GM12878 (cell line): Measurements from ENCODE around the gene KCNJ10. TPM values are rescaled to one million over a fixed set of nuclear protein-coding genes. Genes with fewer than 3 reads are reported as not detected.

Experiments
- ATAC-seq: fragments of 200-7000 bp; cut with Tn5 transposase; 3 replicates; pipeline ENCODE4 v1.9.1; 2020; ENCODE audit warnings: mild to moderate bottlenecking, moderate library complexity
- BruUV-seq: library from RNA; stranded (reverse); fragments of 400-500 nt; replicated peaks from 2 replicates; lab custom pipeline; 2021; lab: Mats Ljungman, UMichigan
- CTCF ChIA-PET: fragments of 300-600 bp; sonication (Branson Sonifier 250); formaldehyde crosslinking; extraction: SDS; loops from one replicate; lab custom pipeline; 2021; ENCODE audit warnings: inconsistent platforms; lab: Yijun Ruan, JAX
- POLR2A ChIA-PET: fragments of 350-600 bp; formaldehyde crosslinking; extraction: SDS; loops from one replicate; lab custom pipeline; 2021; ENCODE audit warnings: inconsistent platforms; lab: Charles Lee
- RAD21 ChIA-PET: fragments of 300-600 bp; sonication (Branson Sonifier 250); formaldehyde crosslinking; loops from one replicate; lab custom pipeline; 2023; ENCODE audit warnings: antibody characterized with exemption; ENCODE audit not compliant: unreplicated experiment; lab: Charles Lee
- SMC1A ChIA-PET: fragments of 300-600 bp; sonication (Branson Sonifier 250); formaldehyde crosslinking; loops from one replicate; lab custom pipeline; 2023; ENCODE audit not compliant: unreplicated experiment, uncharacterized antibody; lab: Charles Lee
- DNase-seq: peaks from one replicate; pipeline ENCODE4 v3.0.0-alpha.2; 2011; ENCODE audit warnings: low read depth, low spot score
- FAIRE-seq: peaks from 3 replicates; lab custom pipeline; 2011; peaks lifted over from hg19 to GRCh38; lab: Jason Lieb, UNC
- H2AFZ ChIP-seq: 2 replicates; pipeline ENCODE4 v1.6.0; 2011; ENCODE audit warnings: low read depth, low read length, control low read depth; ENCODE audit not compliant: control insufficient read depth
- H3K27ac ChIP-seq: 2 replicates; pipeline ENCODE4 v1.5.1; 2011; ENCODE audit warnings: control low read depth; ENCODE audit not compliant: control insufficient read depth, insufficient read depth
- H3K27me3 ChIP-seq, 2 experiments: replicated peaks in 1 of 2; 2 replicates each; pipeline versions ENCODE4 v1.6.0 to v1.6.1; 2011; ENCODE audit warnings: low read length in 1 of 2; ENCODE audit not compliant: control insufficient read depth in 2 of 2, insufficient read depth in 2 of 2
- H3K36me3 ChIP-seq, 2 experiments: 2 replicates each; pipeline ENCODE4 v1.5.1; 2011; ENCODE audit warnings: low read length in 1 of 2; ENCODE audit not compliant: control insufficient read depth in 2 of 2, insufficient read depth in 2 of 2
- H3K4me1 ChIP-seq: 2 replicates; pipeline ENCODE4 v1.6.1; 2011; ENCODE audit warnings: mild to moderate bottlenecking, low read length, moderate library complexity, mixed read lengths; ENCODE audit not compliant: control insufficient read depth, insufficient read depth
- H3K4me2 ChIP-seq: 2 replicates; pipeline ENCODE4 v1.6.0; 2011; ENCODE audit warnings: control low read depth; ENCODE audit not compliant: control insufficient read depth, insufficient read depth
- H3K4me3 ChIP-seq: fragments of 200-600 bp; sonication (generic); 2 replicates; pipeline ENCODE4 v1.5.1; 2016
- H3K79me2 ChIP-seq: 2 replicates; pipeline ENCODE4 v1.6.0; 2011; ENCODE audit warnings: low read length; ENCODE audit not compliant: control insufficient read depth, insufficient read depth
- H3K9ac ChIP-seq: 2 replicates; pipeline ENCODE4 v1.8.0; 2011; ENCODE audit warnings: low read length, control low read depth, mixed read lengths; ENCODE audit not compliant: control insufficient read depth, insufficient read depth
- H3K9me3 ChIP-seq: replicated peaks from 3 replicates; pipeline ENCODE4 v1.5.1; 2011; ENCODE audit warnings: mild to moderate bottlenecking, low read length; ENCODE audit not compliant: control insufficient read depth, insufficient read depth
- H4K20me1 ChIP-seq: 2 replicates; pipeline ENCODE4 v1.6.0; 2011; ENCODE audit not compliant: control insufficient read depth, insufficient read depth
- ATF7 ChIP-seq: fragments of 450-650 bp; IDR thresholded peaks from 2 replicates; pipeline ENCODE4 v1.6.1; 2016; ENCODE audit warnings: low read depth, mild to moderate bottlenecking
- BCLAF1 ChIP-seq: fragments of 450-650 bp; IDR thresholded peaks from 2 replicates; pipeline ENCODE4 v1.6.1; 2017; ENCODE audit warnings: antibody characterized with exemption, mild to moderate bottlenecking, moderate library complexity
- NR2C1 ChIP-seq: fragments of 450-650 bp; IDR thresholded peaks from 2 replicates; pipeline ENCODE4 v1.6.1; 2017; ENCODE audit warnings: antibody characterized with exemption, mild to moderate bottlenecking, moderate library complexity
- RAD51 ChIP-seq: fragments of 450-650 bp; IDR thresholded peaks from 2 replicates; pipeline ENCODE4 v1.6.1; 2016; ENCODE audit warnings: moderate library complexity, mild to moderate bottlenecking, inconsistent platforms
- TBL1XR1 ChIP-seq: IDR thresholded peaks from 2 replicates; pipeline ENCODE4 v1.6.1; 2012; ENCODE audit warnings: low read depth, low read length, improper control_type of control experiment
- WGBS: methylation state at CpG from one replicate; pipeline ENCODE4 v1.1.6; 2016; ENCODE audit warnings: low lambda C conversion rate; ENCODE audit not compliant: insufficient replicate concordance, insufficient coverage; ENCODE audit errors: missing lambda C conversion rate; 5-methylcytosine and 5-hydroxymethylcytosine counted together
- in situ Hi-C: fragments of 300-500 bp; cut with MboI; formaldehyde crosslinking; loops from 9 replicates; pipeline ENCODE4 v1.14.3; 2018; ENCODE audit warnings: mixed read lengths
- intact Hi-C: fragments of 100-400 bp; cut with micrococcal nuclease; formaldehyde crosslinking; loops from one replicate; pipeline ENCODE4 v1.14.2; 2022; ENCODE audit not compliant: unreplicated experiment
- polyA plus RNA-seq, 11 experiments: library from polyadenylated mRNA; depleted of rRNA in 4 of 11; unstranded in 6 of 11; stranded (reverse) in 5 of 11; fragments of >200 nt; fragmentation: Nextera tagmentation in 4 of 11; fragmentation: Illumina TruSeq in 1 of 11; extraction: Ambion mirVana in 4 of 11; extraction: Trizol in 1 of 11; gene quantifications; 1 replicate in 1 of 11; 2 replicates in 10 of 11; pipeline versions ENCODE4 v1.2.1 to v1.2.3, GENCODE V29; 2011 to 2016; ENCODE audit warnings: inconsistent platforms in 2 of 11, missing spikeins in 2 of 11, low read depth in 1 of 11
- total RNA-seq, 4 experiments: library from RNA; depleted of rRNA in 3 of 4; stranded (reverse); fragments of >200 nt in 3 of 4; fragmentation: Illumina TruSeq in 1 of 4; extraction: Trizol in 1 of 4; gene quantifications; 2 replicates each; pipeline versions ENCODE4 v1.2.1 to v1.2.3, GENCODE V29; 2013 to 2021

KCNJ10 gene
- total and polyA plus RNA-seq, 10 of the 15 experiments (the other 5 are each of a cell fraction or from before 2014, with no cell fraction given): 0.01 to 0.29 (median 0.09) TPM; not detected in 2

GRCh38 chr1:160045653-160046052 lies 24.3 kb downstream of the KCNJ10 start:
- BruUV-seq: no TSS peak
- in situ Hi-C loops: no loop called here

GRCh38 chr1:160043543-160043942 lies 26.4 kb downstream of the KCNJ10 start:
- Histone ChIP-seq H3K27me3 (no peaks in the 10 kb centered on the region; a peak in 2 of 4 replicates), H2AFZ (no peak overlapping the region), H3K4me1 (peaks cover 11% of the 10 kb centered on the region), H3K79me2 (no peaks in the 10 kb centered on the region), H3K9me3 (no peaks in the 10 kb centered on the region), H3K4me3 (no peak overlapping the region), H3K9ac (no peak overlapping the region), H3K27ac (no peak overlapping the region), H3K4me2 (no peak overlapping the region), H3K36me3 (no peaks in the 10 kb centered on the region), H4K20me1 (no peaks in the 10 kb centered on the region)
- intact Hi-C loops: no loop called here
- ChIA-PET CTCF (interaction anchor here (1.0 to 49.8 kb wide), 4 partner anchors 20 to 41 kb away, joined by 3 to 1035 read pairs (median 18); partner anchors contain the start of genes IGSF8, KCNJ10 and KCNJ9), RAD21 (interaction anchor here (0.6 kb wide), 1 partner anchor 14 kb away, joined by 3 read pairs; no protein-coding TSS in a partner anchor), SMC1A (interaction anchor here (6.5 kb wide), 1 partner anchor 36 kb away, joined by 89 read pairs; the partner anchor contains the start of gene KCNJ9), POLR2A (no interaction called here)
- in situ Hi-C loops: no loop called here
- TF ChIP-seq BCLAF1 (no peak), NR2C1 (no peak), ATF7 (no peak)
- BruUV-seq: no TSS peak
- ATAC-seq: no peak
- DNase-seq: no peak
- no peak for FAIRE-seq

More at GRCh38 chr1:160045653-160046052, 24.3 kb downstream of the KCNJ10 start:
- ChIA-PET POLR2A (interaction anchor here (1.2 to 2.0 kb wide), 3 partner anchors 15 to 33 kb away, joined by 3 to 9 read pairs (median 3); partner anchors contain the start of gene PIGM), CTCF (interaction anchor here (0.6 to 49.8 kb wide), 28 partner anchors 8 to 331 kb away, joined by 3 to 1035 read pairs (median 7); partner anchors contain the start of genes FCRL6, IGSF8, KCNJ10 and KCNJ9), SMC1A (interaction anchor here (0.7 to 6.5 kb wide), 19 partner anchors 8 to 331 kb away, joined by 3 to 89 read pairs (median 5); partner anchors contain the start of genes KCNJ10 and KCNJ9), RAD21 (interaction anchor here (0.8 to 3.0 kb wide), 9 partner anchors 9 to 148 kb away, joined by 3 to 50 read pairs (median 3); partner anchors contain the start of gene KCNJ9)
- DNase-seq (no peak), ATAC-seq (no peak), FAIRE-seq (no peak)
- Histone ChIP-seq H3K4me2 (no peak overlapping the region), H3K4me1 (peaks cover 11% of the 10 kb centered on the region), H3K27me3 (no peaks in the 10 kb centered on the region; a peak in 3 of 4 replicates), H3K9me3 (no peaks in the 10 kb centered on the region), H3K4me3 (no peak overlapping the region), H3K27ac (no peak overlapping the region), H2AFZ (no peak overlapping the region), H4K20me1 (no peaks in the 10 kb centered on the region), H3K36me3 (no peaks in the 10 kb centered on the region), H3K79me2 (no peaks in the 10 kb centered on the region), H3K9ac (no peak overlapping the region)
- TF ChIP-seq RAD51: peak; percentile 64; the same call in 1 of the 2 replicates
- TF ChIP-seq TBL1XR1: no peak
- WGBS: 11% methylated on average over 2 of the region's 2 CpGs
- intact Hi-C loops: loop anchor here (2.0 kb wide), 1 partner anchor 39 kb away; no protein-coding TSS in a partner anchor
